GM19328 (cell line): ENCODE results near the gene WASL.

Source experiments
- ATAC-seq: cut with Tn5 transposase; IDR thresholded peaks from one replicate; pipeline ENCODE4 v1.9.1; 2021; ENCODE audit warnings: mild to moderate bottlenecking, moderate library complexity; ENCODE audit not compliant: unreplicated experiment

WASL gene

GRCh38 chr7:123662755-123663154, 86.0 kb downstream of the WASL start:
- ATAC-seq, result no peak

- no peak for ATAC-seq
These were observed 86.5 kb downstream of the WASL start for GRCh38 chr7:123662293-123662692.

GRCh38 chr7:123661765-123662164, 87.0 kb downstream of the WASL start:
- ATAC-seq, result no peak

- no peak for ATAC-seq
These were observed 88.1 kb downstream of the WASL start for GRCh38 chr7:123660514-123661354.

- no peak for ATAC-seq
These were observed 90.8 kb downstream of the WASL start for GRCh38 chr7:123658023-123658422.

- ATAC-seq, result no peak
These were observed 91.5 kb downstream of the WASL start for GRCh38 chr7:123657304-123657685.

- ATAC-seq, result no peak
These were observed 92.1 kb downstream of the WASL start for GRCh38 chr7:123656544-123657303.

GRCh38 chr7:123655614-123656013, 93.2 kb downstream of the WASL start, which contains the start of gene LMOD2:
TSS of gene LMOD2 (plus strand) at chr7:123655866. CDS start at chr7:123655964, 98 bp downstream.
- ATAC-seq, result no peak

- no peak for ATAC-seq
These were observed 95.6 kb downstream of the WASL start for GRCh38 chr7:123653162-123653561.

GRCh38 chr7:123652406-123652805, 96.4 kb downstream of the WASL start:
- no peak for ATAC-seq

- no peak for ATAC-seq
These were observed 98.2 kb downstream of the WASL start for GRCh38 chr7:123650595-123650994.

- no peak for ATAC-seq
These were observed 98.8 kb downstream of the WASL start for GRCh38 chr7:123649964-123650363.

GRCh38 chr7:123647106-123647730, 101.6 kb downstream of the WASL start:
- ATAC-seq, result no peak

GRCh38 chr7:123645516-123645915, 103.3 kb downstream of the WASL start:
- ATAC-seq, result no peak

GRCh38 chr7:123643495-123644441, 105.0 kb downstream of the WASL start:
- ATAC-seq, result no peak

- no peak for ATAC-seq
These were observed 106.9 kb downstream of the WASL start for GRCh38 chr7:123641901-123642300.

GRCh38 chr7:123640583-123640982, 108.2 kb downstream of the WASL start:
- ATAC-seq, result no peak

GRCh38 chr7:123639631-123640030, 109.2 kb downstream of the WASL start:
- no peak for ATAC-seq

- ATAC-seq, result no peak
These were observed 110.9 kb downstream of the WASL start for GRCh38 chr7:123637878-123638277.

GRCh38 chr7:123637203-123637602, 111.6 kb downstream of the WASL start:
- ATAC-seq, result no peak
